LHCN-M2 (cell line): ENCODE results near the gene ZFX. TPM values are rescaled to one million over a fixed set of nuclear protein-coding genes. Genes with fewer than 3 reads are reported as not detected.
"Not testable (repeated sequence)": the region's sequence is repeated elsewhere in the genome, so short reads cannot be mapped to it uniquely, and the experiment has no call there.

ENCODE experiments used
- DNase-seq: peaks from one replicate; pipeline ENCODE4 v3.0.0-alpha.2; 2012; ENCODE audit warnings: low read depth
- total RNA-seq: library from RNA; depleted of rRNA; stranded (reverse); fragments of >200 nt; gene quantifications from 2 replicates; pipeline ENCODE4 v1.2.3, GENCODE V29; 2014

Gene ZFX
- total RNA-seq, 1 experiment from 2014 or later, result 22.7 TPM

DNA sequence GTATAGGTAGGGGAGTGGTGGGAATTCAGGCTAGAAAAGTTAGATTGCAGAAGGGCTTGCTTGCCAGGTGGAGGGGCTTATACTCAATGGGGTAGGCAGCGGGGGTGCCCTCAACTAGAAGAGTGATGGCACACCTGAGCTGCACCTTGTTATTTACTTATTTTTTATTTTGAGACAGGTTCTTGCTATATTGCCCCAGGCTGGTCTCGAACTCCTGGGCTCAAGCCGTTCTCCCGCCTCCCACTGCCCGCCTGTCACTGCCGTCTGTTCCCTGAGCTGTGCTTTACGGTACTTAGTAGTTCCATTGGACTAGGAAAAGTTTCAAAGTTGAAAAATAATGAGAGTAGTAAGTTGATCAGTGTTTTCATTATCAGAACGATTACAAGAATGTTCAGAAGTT lies 2.0 kb downstream of the ZFX start:
- DNase-seq, result no peak

DNA sequence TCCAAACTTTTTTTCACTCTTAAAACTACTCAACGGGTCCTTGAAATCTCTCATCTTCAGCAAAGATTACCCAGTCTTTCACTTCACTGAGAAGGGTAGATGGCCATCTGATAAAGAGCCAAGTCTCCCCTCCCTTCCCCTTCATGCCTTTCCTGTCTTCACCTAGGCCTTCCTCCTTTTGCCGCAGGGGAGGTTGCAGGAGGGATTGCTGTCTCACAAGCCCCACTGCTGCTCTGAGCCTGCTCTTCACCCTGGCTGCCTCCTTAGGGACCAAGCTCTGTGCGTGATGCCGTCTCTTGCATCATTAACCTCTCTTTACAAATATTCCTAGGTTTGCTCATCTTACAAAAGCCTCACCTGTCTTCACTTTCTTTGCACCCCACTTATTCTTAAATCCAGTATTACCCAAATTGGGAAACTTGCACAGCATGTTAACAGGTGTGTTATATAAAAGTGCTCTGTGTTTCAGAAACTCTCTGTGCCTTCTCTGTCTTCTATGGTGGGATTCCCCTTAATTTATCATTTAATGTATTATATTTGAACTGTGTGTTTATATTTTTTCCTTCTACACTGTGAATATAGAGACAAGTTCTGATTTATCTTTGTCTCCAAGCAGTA lies 3.8 kb downstream of the ZFX start:
- DNase-seq, result no peak

DNA sequence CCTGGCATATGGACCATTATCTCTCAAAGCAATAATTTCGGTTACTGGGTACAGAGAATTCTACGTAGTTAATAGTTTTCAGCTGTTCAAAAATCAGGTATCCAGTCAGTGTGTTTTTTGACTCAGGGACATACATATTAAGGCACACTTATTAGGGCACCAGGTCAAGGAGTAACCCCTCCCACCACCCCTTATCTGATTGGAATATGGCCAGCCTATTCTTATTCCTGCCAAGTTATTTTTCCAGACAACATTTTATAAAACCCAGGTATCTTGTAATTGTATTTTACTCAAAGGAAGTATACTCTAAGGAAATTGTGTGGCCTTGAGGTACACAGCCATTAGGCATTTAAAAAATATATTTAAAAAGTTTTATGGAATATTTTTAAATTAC lies 4.3 kb downstream of the ZFX start:
- DNase-seq, result no peak

DNA sequence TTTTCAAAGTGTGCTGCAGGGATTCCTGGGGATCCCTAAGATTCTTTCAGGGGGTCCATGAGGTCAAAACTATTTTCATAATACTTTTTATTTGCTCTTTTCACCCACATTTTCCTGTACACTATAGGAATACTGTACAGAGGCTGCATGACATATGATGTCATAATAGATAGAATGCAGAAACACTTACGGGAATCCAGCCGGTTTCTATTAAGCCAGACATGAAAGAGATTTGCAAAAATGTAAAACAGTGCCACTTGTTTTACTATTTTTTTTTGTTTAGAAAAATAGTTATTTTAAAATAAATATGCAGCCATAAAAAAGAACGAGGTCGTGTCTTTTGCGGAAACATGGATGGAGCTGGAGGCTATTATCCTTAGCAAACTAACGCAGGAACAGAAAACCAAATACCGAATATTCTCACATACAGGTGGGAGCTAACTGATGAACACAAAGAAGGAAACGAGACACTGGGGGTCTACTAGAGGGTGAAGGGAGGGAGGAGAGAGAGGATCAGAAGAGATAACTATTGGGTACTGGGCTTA lies 5.0 kb downstream of the ZFX start:
- no peak for DNase-seq

DNA sequence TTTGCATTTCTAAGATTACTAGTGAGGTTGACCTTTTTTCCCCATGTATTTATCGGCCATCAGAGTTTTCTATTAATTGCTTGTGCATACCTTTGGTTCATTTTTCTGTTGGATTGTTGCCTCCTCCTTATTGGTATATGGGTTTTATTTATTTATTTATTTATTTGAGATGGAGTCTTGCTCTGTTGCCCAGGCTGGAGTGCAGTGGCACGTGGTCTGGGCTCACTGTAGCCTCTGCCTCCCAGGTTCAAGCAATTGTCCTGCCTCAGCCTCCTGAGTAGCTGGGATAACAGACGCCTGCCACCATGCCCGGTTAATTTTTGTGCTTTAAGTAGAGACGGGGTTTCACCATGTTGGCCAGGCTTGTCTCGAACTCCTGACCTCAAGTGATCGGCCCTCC lies 6.2 kb downstream of the ZFX start:
- not testable (repeated sequence) for DNase-seq

DNA sequence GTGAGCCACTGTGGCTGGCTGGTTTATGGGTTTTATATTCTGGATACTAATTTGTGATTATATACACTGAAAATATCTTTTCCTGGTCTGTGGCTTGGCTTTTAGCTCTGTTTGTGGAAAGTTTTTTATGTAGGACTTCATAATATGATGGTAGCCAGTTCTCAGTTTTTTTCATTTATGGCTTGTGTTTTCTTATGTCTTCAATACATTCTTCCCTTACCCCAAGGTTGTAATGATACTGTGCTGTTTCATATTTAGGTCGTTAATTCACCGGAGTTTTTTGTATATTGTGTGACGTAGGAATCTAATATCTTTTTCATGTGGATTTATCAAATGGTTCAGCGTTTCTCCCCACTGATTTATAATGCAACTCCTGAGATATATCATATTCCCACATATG lies 6.6 kb downstream of the ZFX start:
- no peak for DNase-seq

DNA sequence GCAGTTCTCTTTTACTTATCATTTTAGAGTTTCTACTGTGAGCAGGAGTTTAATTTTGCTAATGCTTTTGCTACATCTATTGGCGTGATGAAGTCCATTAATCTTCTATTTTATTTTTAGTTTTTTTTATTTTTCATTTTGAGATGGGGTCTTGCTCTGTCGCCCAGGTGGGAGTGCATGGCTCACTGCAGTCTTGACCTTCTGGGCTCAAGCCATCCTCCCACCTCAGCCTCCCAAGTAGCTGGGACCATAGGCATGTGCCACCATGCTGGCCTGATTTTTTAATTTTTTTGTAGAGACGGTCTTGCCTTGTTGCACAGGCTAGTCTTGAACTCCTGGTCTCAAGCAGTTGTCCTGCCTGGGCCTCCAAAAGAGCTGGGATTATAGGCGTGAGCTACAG lies 9.4 kb downstream of the ZFX start:
- no peak for DNase-seq

DNA sequence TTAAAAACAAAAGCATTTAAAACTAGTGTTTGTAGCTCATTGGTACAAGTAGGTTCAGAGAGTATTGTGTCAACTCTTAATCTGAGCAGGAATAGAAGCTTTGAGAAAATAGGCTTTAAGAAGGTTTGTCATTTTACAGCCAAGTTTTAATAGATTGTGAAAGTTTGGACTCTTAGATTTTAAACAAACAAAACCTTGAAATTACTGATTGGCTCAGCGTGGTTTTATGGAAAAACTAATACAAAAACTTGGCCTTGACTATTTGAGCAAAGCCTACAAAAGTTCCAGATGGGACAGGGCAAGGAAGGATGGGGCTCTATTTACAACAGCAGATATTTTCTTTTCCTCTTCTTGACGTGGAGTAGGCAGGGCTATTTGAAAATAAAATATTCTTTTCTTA lies 16.5 kb downstream of the ZFX start:
- no peak for DNase-seq

DNA sequence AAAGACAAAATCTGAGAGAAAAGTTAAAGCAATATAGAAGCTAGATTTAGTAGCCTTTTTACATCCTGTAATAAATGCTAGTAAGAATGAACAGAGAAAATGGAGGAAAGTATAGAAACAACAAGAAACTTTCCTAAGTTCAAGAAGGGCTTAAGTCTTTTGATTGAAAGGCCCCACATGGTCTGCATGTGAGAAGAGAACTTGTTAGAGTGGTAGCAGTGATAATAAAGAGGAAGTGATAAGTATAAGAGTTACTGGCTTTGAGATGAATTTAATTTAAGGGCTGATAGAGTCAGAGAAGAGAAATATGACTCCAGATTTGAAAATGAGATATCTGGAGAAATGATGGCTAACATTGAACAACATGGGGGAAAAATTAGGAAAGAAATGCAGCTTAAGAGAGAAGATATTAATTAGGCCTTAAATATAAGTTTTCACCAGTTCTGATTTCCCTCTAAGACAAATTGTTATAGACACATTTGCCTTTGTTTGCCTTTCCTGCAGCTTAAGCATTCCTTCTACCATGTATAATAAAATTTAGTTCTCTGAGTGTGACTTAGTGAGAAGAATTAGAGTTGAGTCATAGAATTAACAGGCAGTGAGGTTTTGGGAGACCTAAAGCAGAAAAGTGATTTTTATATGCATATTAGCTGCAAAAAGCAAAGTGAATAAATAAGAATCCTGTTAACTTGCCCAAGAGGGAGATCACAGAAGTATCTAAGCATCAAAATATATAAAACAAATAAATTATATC lies 18.4 kb downstream of the ZFX start:
- no peak for DNase-seq

DNA sequence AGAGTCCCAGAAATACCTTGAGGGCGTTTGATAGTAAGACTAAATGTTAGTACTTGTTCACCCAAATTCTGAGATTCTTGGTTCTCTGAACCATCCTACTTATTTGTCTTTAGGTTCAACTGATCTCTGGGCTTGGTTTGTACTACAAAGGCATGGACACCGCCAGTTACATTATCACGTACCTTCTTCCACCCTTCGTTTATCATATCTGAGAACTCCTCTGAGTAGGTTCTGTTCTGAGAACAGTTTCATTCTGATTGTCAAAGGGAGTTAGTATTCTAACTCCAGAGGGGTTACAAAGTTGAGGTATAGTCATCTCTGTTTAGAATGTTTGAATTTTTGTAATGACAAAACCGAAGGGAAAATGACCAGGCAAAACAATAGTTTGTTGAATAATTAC lies 19.3 kb downstream of the ZFX start:
- no peak for DNase-seq

DNA sequence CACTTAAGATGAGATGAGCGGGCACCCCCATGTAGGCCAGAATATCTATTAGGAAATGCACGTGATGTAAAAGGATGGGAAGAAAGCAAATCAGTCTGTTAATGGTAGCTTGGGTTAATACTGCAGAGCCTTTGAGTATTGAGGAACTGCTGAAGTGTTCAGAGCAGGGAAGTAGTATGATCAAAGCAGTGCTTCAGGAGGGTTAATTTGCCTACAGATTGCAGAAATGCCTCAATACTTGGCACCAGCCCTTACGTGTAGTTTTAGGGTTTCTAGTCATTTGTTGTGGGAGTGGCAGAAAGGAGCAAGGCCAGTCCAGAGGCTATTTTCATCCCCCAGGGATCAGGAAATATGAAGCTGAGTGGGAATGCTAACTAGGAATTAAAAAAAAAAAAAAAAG lies 19.7 kb downstream of the ZFX start:
- no peak for DNase-seq

DNA sequence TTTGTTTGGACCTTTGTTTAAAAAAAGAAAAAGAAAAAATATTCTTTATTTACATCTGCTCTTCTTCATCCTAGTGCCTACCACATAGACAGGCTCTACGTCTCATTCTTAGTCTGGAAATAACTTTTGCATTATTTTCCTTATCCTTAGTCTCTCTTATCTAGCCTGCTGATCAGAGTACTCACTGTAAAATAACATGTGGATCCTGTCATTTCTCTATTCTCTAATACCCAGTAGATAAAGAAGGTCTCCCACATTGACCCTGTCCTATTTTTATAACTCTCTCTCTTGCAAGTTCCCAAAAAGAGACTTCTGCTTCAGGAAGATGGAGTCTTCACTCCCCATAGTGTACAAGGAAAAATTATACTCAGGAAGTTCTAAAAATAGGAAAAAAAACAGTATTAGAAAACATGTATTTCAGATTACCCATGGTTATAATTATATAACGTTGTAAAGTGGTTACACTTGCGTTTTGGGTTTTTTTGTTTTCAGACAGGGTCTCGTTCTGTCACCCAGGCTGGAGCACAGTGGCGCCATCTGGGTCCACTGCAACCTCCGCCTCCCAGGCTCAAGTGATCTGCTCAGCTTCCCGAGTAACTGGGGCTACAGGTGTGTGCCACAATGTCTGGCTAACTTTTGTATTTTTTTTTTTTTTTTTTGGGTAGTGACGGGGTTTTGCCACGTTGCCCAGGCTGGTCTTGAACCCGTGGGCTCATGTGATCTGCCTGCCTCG lies 23.8 kb downstream of the ZFX start:
- DNase-seq, result no peak

DNA sequence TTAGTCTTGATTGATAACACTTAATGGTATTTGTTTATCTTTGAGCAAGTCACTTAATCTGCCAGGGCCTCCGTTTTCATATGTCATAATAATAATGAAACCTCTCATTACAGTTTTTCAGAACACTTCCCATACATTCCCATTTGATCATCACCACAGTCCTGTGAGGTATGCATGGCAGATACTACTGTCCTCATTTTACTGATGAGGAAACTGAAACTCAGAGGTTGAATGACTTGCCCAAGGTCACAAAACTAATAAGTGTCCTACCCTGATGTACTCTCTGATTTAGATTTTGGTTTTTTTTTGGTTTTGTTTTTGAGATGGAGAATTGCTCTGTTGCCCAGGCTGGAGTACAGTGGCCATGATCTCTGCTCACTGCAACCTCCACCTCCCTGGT lies 25.7 kb downstream of the ZFX start:
- DNase-seq, result no peak

DNA sequence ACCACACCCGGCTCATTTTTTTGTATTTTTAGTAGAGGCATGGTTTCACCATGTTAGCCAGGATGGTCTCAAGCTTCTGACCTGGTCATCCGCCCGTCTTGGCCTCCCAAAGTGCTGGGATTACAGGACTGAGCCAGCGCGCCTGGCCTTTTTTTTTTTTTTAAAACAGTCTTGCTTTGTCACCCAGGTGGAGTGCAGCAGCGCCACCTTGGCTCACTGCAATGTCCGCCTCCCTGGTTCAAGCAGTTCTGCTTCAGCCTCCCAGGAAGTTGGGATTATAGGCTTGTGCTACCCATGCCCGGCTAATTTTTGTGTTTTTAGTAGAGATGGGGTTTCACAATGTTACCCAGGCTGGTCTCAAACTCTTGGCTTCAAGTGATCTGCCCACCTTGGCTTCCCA lies 28.9 kb downstream of the ZFX start:
- DNase-seq, result no peak

DNA sequence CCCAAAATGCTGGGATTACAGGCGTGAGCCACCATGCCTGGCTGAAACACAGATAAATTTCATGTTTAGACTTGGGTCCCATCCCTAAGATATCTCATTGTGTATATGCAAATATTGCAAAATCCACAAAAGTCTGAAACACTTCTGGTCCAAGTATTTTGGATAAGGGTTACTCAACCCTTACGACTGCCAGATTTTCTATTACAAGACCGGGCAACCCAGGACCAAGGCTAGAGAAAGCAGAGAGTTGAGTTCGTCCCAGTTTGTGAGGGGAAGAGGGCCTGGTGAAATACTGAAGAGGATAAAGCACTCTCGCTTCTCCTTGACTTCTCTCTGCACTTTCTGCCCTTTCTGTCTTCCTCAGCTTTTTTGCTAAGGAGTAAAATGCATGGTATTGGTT lies 34.5 kb downstream of the ZFX start:
- no peak for DNase-seq

DNA sequence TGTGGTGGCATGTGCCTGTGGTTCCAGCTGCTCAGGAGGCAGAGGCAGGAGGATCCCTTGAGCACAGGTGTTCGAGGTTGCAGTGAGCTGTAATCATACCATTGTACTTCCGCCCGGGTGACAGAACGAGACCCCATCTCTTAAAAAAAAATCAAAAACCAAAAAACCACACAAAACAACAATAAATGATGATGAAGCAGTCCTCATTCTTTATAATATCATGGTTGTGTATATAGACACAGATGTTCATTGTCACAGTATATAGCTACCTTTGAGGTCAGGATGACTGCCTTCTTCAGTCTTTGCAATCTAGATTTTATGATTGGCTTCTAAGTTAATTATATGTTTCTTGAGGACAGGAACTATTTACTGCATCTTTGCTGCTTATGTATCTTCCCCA lies 37.0 kb downstream of the ZFX start:
- DNase-seq, result no peak

DNA sequence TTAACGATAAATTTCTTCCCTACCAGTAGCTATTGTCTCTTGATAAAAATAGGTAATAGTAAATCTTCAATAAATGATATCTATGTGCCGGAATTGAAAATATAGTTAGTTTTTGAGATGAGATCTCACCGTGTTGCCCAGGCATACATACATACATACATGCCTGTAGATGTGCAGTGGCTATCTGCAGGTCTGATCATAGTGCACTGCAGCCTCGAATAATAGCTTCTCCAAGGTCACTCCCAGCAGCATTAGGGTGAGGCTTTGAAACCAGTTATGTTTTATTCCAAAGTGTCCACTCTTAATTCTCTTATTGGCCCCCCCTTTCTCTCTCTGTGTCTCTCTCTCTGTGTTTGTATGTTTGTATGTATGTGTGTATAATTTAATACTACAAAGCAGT lies 37.5 kb downstream of the ZFX start:
- no peak for DNase-seq

DNA sequence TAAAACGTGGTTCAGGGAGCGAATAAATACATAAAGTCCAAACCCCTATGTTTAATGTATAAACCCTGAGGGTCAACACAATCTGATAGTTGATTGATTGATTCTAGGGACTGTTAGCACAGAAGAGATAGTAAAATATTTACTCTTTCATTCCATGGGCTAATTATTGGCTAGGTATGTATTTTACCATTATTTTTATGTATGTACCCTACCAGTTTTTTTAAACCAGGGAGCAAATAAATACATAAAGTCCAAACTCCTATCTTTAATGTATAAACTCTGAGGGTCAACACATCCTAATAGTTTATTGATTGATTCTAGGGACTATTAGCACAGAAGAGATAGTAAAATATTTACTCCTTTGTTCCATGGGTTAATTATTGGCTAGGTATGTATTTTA lies 40.0 kb downstream of the ZFX start:
- no peak for DNase-seq

DNA sequence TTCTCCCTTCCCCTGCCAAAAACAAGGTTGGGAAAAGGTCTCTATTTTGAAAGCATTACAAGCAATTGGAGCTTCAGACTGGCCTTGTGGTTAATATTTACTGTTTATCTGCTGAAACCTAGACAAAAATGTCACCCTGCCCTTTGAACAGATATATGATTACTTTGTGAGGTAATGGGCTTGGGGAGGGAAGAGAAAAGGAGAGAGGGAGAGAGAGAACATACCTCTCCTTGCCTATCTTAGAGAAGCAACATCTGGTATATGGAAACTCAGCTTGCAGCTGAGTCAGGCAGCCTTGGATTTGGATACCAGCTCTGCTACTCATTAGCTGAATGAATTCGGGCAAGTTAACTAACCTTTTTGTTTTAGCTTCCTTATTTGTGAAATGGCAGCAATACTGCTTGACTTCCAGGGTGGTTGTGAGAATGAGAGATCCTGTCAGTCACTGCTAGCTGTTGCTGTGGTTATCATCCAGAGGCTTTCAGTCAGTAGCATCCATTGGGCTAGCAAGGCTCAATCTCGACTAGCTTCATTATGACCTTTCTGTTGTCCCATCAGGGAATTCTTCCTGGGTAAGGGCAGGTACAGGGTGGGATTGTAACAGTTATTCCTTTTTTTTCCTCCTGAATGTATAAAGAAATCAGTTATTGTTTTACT lies 41.1 kb downstream of the ZFX start:
- no peak for DNase-seq

DNA sequence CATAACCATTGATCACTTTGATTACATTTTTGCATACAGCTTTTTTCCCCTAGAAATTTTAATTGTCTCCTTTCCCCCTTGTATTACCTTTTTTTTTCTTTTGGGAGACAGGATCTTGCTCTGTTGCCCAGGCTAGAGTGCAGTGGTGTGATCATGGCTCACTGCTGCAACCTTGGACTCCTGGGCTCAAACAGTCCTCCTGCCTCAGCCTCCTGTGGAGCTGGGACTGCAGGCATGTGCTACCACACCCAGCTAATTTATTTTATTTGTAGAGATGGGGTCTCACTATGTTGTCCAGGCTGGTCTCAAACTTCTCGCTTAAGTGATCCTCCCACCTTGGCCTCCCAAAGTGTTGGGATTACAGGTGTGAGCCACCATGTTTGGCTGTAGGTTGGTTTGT lies 47.0 kb downstream of the ZFX start:
- no peak for DNase-seq

DNA sequence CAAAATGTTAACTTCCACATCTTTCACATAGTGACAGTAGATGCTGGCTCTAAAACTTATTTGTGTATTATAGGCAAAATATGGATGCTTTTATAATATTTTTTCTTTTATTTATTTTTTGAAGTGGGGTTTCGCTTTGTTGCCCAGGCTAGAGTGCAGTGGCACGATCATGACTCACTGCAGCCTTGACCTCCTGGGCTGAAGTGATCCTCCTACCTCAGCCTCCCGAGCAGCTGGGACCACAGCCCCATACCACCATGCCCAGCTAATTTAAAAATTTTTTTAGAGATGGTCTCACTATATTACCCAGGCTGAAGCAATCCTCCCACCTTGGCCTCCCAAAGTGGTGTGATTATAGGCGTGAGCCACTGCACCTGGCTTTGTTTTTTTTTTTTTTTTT lies 48.6 kb downstream of the ZFX start:
- DNase-seq, result no peak

DNA sequence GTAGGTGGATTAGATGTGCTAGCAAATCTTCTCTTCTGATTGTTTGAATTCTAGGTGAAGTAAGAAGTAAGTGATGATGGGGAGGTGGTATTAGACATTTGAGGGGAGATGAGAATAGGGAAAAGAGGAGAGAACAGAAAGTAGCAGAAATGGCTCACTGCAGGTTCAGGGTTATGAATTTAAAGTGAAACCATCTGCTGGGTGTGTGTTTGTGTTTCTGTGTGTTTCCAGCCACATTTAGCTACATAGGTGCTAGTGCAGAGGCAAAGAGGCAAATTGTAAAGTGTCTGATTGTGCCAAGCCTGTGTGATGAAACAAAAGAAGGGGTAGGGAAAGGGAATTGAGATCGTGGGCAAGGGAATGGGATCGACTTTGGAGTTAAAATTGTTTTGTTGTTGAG lies 50.6 kb downstream of the ZFX start:
- DNase-seq, result no peak
